B cell (primary cell): Measurements from ENCODE around the gene UBE2D1.

Source experiments
- CTCF ChIP-seq: fragments of 200-600 bp; IDR thresholded peaks from one replicate; pipeline ENCODE4 v1.8.0; 2022; ENCODE audit warnings: antibody characterized with exemption, mild to moderate bottlenecking
- EZH2 ChIP-seq: IDR thresholded peaks from 2 replicates; pipeline ENCODE4 v1.6.1; 2012; ENCODE audit warnings: borderline replicate concordance, low read depth, mild to moderate bottlenecking, moderate library complexity, low read length; ENCODE audit not compliant: insufficient read depth, poor library complexity, severe bottlenecking

- TF ChIP-seq CTCF (no peak), EZH2 (no peak)
Observed at GRCh38 chr10:58358947-58359346, 24.1 kb downstream of the UBE2D1 start.
